HepG2 (cell line): Measurements from ENCODE around the gene SPOCD1. TPM values are rescaled to one million over a fixed set of nuclear protein-coding genes. Genes with fewer than 3 reads are reported as not detected.

Experiments
- ATAC-seq: fragments of 200-7000 bp; cut with Tn5 transposase; 3 replicates; pipeline ENCODE4 v1.9.1; 2020; ENCODE audit warnings: mild to moderate bottlenecking, moderate library complexity
- BruUV-seq: library from RNA; stranded (reverse); fragments of 400-500 nt; replicated peaks from 2 replicates; lab custom pipeline; 2021; lab: Mats Ljungman, UMichigan
- CTCF ChIA-PET: fragments of 300-600 bp; formaldehyde crosslinking; extraction: SDS; loops from one replicate; lab custom pipeline; 2021; ENCODE audit warnings: low total read pairs, inconsistent platforms, low intra/inter-chr PET ratio; lab: Yijun Ruan, JAX
- POLR2A ChIA-PET: fragments of 350-600 bp; sonication (Branson Sonifier 250); formaldehyde crosslinking; loops from one replicate; lab custom pipeline; 2020; ENCODE audit warnings: antibody characterized with exemption, inconsistent platforms; lab: Yijun Ruan, JAX
- DNase-seq: peaks from one replicate; pipeline ENCODE4 v3.0.0-alpha.2; 2015; ENCODE audit warnings: low spot score
- FAIRE-seq: peaks from 3 replicates; lab custom pipeline; 2011; peaks lifted over from hg19 to GRCh38; lab: Jason Lieb, UNC
- H2AFZ ChIP-seq: one replicate; pipeline ENCODE4 v1.6.1; 2011; ENCODE audit warnings: low read length, inconsistent platforms
- H3K27ac ChIP-seq: fragments of 300-600 bp; 3 replicates; pipeline ENCODE4 v1.8.0; 2011; ENCODE audit warnings: mixed run types, mild to moderate bottlenecking, mixed read lengths, low read length, inconsistent platforms; ENCODE audit not compliant: insufficient read depth; ENCODE audit errors: extremely low read length
- H3K27me3 ChIP-seq, 2 experiments: fragments of 200-600 bp in 1 of 2; 2 replicates in 1 of 2; 3 replicates in 1 of 2; pipeline versions ENCODE4 v1.6.0 to v1.8.0; 2011; ENCODE audit warnings: low read length in 2 of 2, mild to moderate bottlenecking in 2 of 2, moderate library complexity in 2 of 2, inconsistent platforms in 1 of 2; ENCODE audit not compliant: insufficient read depth in 2 of 2, control insufficient read depth in 1 of 2
- H3K36me3 ChIP-seq, 2 experiments: fragments of 200-600 bp in 1 of 2; replicated peaks in 1 of 2; 2 replicates in 1 of 2; 3 replicates in 1 of 2; pipeline versions ENCODE4 v1.5.1 to v1.8.0; 2011; ENCODE audit warnings: low read length in 2 of 2, inconsistent platforms in 1 of 2; ENCODE audit not compliant: insufficient read depth in 2 of 2, control insufficient read depth in 1 of 2
- H3K4me1 ChIP-seq: 2 replicates; pipeline ENCODE4 v1.5.1; 2012; ENCODE audit warnings: low read length, inconsistent platforms; ENCODE audit not compliant: insufficient read depth
- H3K4me2 ChIP-seq: 2 replicates; pipeline ENCODE4 v1.6.0; 2011; ENCODE audit warnings: low read depth, low read length, inconsistent platforms
- H3K4me3 ChIP-seq, 3 experiments: fragments of 200-600 bp in 1 of 3; sonication (generic), shearing (Covaris generic) in 1 of 3; replicated peaks in 1 of 3; 2 replicates each; pipeline ENCODE4 v1.5.1; 2011 to 2016; ENCODE audit warnings: low read length in 3 of 3, inconsistent platforms in 2 of 3, low read depth in 2 of 3, mild to moderate bottlenecking in 2 of 3, control low read depth in 1 of 3, mixed read lengths in 1 of 3; ENCODE audit not compliant: insufficient read depth in 1 of 3
- H3K79me2 ChIP-seq: one replicate; pipeline ENCODE4 v1.6.1; 2011; ENCODE audit warnings: low read length, inconsistent platforms; ENCODE audit not compliant: insufficient read depth
- H3K9ac ChIP-seq: 2 replicates; pipeline ENCODE4 v1.6.0; 2011; ENCODE audit warnings: mild to moderate bottlenecking, low read depth, low read length, inconsistent platforms; ENCODE audit not compliant: insufficient read depth
- H3K9me3 ChIP-seq: 2 replicates; pipeline ENCODE4 v1.5.1; 2012; ENCODE audit warnings: mild to moderate bottlenecking, low read length
- H4K20me1 ChIP-seq: 2 replicates; pipeline ENCODE4 v1.6.0; 2011; ENCODE audit warnings: inconsistent platforms, mild to moderate bottlenecking, low read length, moderate library complexity; ENCODE audit not compliant: insufficient read depth
- ATF7-NPFF ChIP-seq: sonication (generic); formaldehyde crosslinking; IDR thresholded peaks from 2 replicates; pipeline ENCODE4 v1.8.1; 2023; ENCODE audit warnings: mild to moderate bottlenecking, low read depth, missing genetic modification reagents, moderate library complexity
- MXD1 ChIP-seq: sonication (generic); formaldehyde crosslinking; IDR thresholded peaks from 2 replicates; pipeline ENCODE4 v1.4.0; 2020; ENCODE audit warnings: mild to moderate bottlenecking, missing genetic modification reagents
- MYC ChIP-seq: sonication (generic); formaldehyde crosslinking; IDR thresholded peaks from 2 replicates; pipeline ENCODE4 v1.9.0; 2021; ENCODE audit warnings: missing genetic modification reagents, borderline replicate concordance
- NFIB ChIP-seq: sonication (generic); formaldehyde crosslinking; IDR thresholded peaks from 2 replicates; pipeline ENCODE4 v1.9.0; 2021; ENCODE audit warnings: missing genetic modification reagents, mild to moderate bottlenecking, borderline replicate concordance
- PHF21A ChIP-seq: sonication (generic); formaldehyde crosslinking; IDR thresholded peaks from 2 replicates; pipeline ENCODE4 v1.5.0; 2020; ENCODE audit warnings: mild to moderate bottlenecking, missing genetic modification reagents
- SMARCE1 ChIP-seq: fragments of 450-650 bp; IDR thresholded peaks from 2 replicates; pipeline ENCODE4 v1.6.1; 2017; ENCODE audit warnings: borderline replicate concordance
- SNAPC5 ChIP-seq: sonication (generic); formaldehyde crosslinking; IDR thresholded peaks from 2 replicates; pipeline ENCODE4 v1.8.1; 2023; ENCODE audit warnings: mild to moderate bottlenecking, missing genetic modification reagents, borderline replicate concordance
- SP4 ChIP-seq: sonication (generic); formaldehyde crosslinking; IDR thresholded peaks from 2 replicates; pipeline ENCODE4 v1.8.1; 2023; ENCODE audit warnings: mild to moderate bottlenecking, missing genetic modification reagents
- TIGD3 ChIP-seq: sonication (generic); formaldehyde crosslinking; IDR thresholded peaks from 2 replicates; pipeline ENCODE4 v1.5.1; 2020; ENCODE audit warnings: mild to moderate bottlenecking, missing genetic modification reagents, borderline replicate concordance
- ZNF3 ChIP-seq: IDR thresholded peaks from 2 replicates; pipeline ENCODE4 v1.7.0; 2017; ENCODE audit warnings: inconsistent platforms
- ZNF326 ChIP-seq: sonication (generic); formaldehyde crosslinking; IDR thresholded peaks from 2 replicates; pipeline ENCODE4 v1.4.0; 2020; ENCODE audit warnings: missing genetic modification reagents, borderline replicate concordance
- ZNF678 ChIP-seq: sonication (generic); formaldehyde crosslinking; IDR thresholded peaks from 2 replicates; pipeline ENCODE4 v1.4.0; 2020; ENCODE audit warnings: mild to moderate bottlenecking, missing genetic modification reagents
- ZNF878 ChIP-seq: sonication (generic); formaldehyde crosslinking; IDR thresholded peaks from 2 replicates; pipeline ENCODE4 v1.8.1; 2023; ENCODE audit warnings: mild to moderate bottlenecking, missing genetic modification reagents, moderate library complexity
- WGBS: methylation state at CpG from one replicate; pipeline ENCODE4 v1.1.6; 2017; ENCODE audit warnings: low lambda C conversion rate; 5-methylcytosine and 5-hydroxymethylcytosine counted together
- in situ Hi-C: cut with HindIII; loops from 2 replicates; pipeline ENCODE4 v1.10.0; 2017; ENCODE audit warnings: low pct_unique_long_range_greater_than_20kb; ENCODE audit not compliant: extremely low pct_ligation_motif_present
- intact Hi-C: fragments of 100-400 bp; cut with micrococcal nuclease; formaldehyde crosslinking; loops from one replicate; pipeline ENCODE4 v1.10.0; 2022; ENCODE audit not compliant: unreplicated experiment
- polyA plus RNA-seq, 8 experiments: library from polyadenylated mRNA; depleted of rRNA in 3 of 8; stranded (reverse) in 7 of 8; unstranded in 1 of 8; fragments of >200 nt; fragmentation: Illumina TruSeq in 4 of 8; extraction: Trizol in 4 of 8; gene quantifications; 2 replicates each; pipeline versions ENCODE4 v1.2.1 to v1.2.3, GENCODE V29; 2011 to 2016; ENCODE audit warnings: low read depth in 4 of 8, missing spikeins in 1 of 8, mixed read lengths in 1 of 8; ENCODE audit not compliant: insufficient read depth in 1 of 8
- total RNA-seq, 5 experiments: library from RNA; depleted of rRNA; stranded (reverse); fragments of >200 nt; fragmentation: Illumina TruSeq; extraction: Trizol; gene quantifications; 2 replicates each; pipeline ENCODE4 v1.2.3, GENCODE V29; 2016; ENCODE audit warnings: low read depth in 1 of 5
- TF ChIP-seq, protein P1 (sequence below): sonication (generic); formaldehyde crosslinking; IDR thresholded peaks from 2 replicates; pipeline ENCODE4 v1.4.0; 2020; ENCODE audit warnings: missing genetic modification reagents, borderline replicate concordance
- TF ChIP-seq, protein P2 (sequence below): sonication (generic); formaldehyde crosslinking; conservative IDR thresholded peaks from 2 replicates; pipeline ENCODE4 v1.8.0; 2022; ENCODE audit warnings: missing genetic modification reagents

The SPOCD1 gene
- total and polyA plus RNA-seq, 2 of the 13 experiments (the other 11 are each of a cell fraction or from before 2014, with no cell fraction given), result 0.24 to 0.29 TPM

DNA sequence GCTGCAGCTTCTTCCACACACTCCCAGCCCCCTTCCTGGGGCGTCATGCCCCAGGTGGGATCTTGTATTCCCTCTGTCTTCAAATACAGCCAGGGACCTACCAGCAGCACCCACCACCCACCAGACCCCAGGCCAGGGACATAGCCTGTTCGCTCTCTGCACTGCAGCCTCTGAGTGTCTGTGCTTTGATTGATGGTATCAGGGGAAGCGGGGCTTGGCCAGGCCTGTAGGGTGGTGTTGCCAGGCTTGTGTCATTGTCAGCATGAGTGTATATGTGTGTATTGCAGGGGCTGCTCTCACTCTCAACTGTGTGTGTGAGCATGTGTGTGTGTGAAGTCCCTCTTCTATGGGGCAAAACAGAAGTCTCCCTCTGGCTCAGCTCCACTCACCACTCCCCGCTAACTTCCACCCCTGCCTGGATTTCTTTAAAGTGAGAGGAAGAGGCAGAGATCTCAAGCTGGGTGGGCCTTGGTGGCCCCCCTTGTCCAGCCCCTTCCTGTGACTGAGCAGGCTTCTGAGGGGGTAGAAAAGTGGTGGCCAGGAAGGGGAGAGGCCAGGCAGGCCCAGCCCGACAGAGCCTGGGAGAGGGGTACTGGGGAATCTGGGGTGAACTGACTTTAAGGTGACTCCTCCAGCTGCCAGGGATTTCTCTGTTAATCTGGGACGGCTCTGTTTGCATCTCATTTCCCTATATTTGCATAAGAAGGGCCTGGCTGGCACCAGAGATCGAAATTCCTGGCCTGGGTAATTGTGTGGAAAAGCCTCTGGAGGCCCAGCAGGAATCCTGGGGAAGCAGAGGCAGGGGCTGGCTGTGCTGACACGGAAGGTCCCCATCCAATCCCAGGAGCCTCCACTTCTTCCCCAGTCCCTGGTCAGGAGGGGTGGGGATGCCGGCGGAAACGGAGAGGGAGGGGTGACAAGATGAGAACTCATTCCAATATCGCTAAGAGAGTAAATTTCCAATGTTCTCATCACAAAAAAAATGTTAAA lies 33.1 kb downstream of the SPOCD1 start (continued):
- TF ChIP-seq MYC (no peak), SMARCE1 (no peak), NFIB (CRISPR knock-in tag) (no peak), SP4 (CRISPR knock-in tag) (no peak), ZNF326 (CRISPR knock-in tag) (no peak)

GRCh38 chr1:31781756-31782371 lies 34.0 kb downstream of the SPOCD1 start:
- DNase-seq, result no peak
- intact Hi-C loops (no loop called here), in situ Hi-C loops (no loop called here)
- no peaks in the 10 kb centered on the region for H4K20me1 ChIP-seq
- H3K27me3 ChIP-seq, result peaks cover 5 to 18% of the 10 kb centered on the region in 2 experiments; a peak in 4 of 5 replicates
- POLR2A ChIA-PET, result no interaction called here
- H3K36me3 ChIP-seq, result no peaks in the 10 kb centered on the region
- H3K9me3 ChIP-seq, result no peaks in the 10 kb centered on the region
- H3K4me2 ChIP-seq, result no peak overlapping the region
- H3K9ac ChIP-seq, result no peak overlapping the region
- FAIRE-seq, result no peak
- no TSS peak for BruUV-seq
- no peaks in the 10 kb centered on the region for H3K79me2 ChIP-seq
- no peaks in the 10 kb centered on the region for H3K4me1 ChIP-seq
- no peak overlapping the region for H2AFZ ChIP-seq
- no peak overlapping the region for H3K27ac ChIP-seq
- CTCF ChIA-PET, result no interaction called here
- ATAC-seq, result no peak; the same call in 2 of the 3 replicates
- no peak overlapping the region for H3K4me3 ChIP-seq
- WGBS, result 38% methylated on average over 17 of the region's 18 CpGs
- no peak for TF ChIP-seq ZNF3
- TF ChIP-seq ATF7-NPFF (CRISPR knock-in tag), result no peak
- no peak for TF ChIP-seq ZNF678 (CRISPR knock-in tag)
- TF ChIP-seq SNAPC5, result no peak
- TF ChIP-seq TIGD3 (CRISPR knock-in tag), result no peak
- TF ChIP-seq PHF21A (CRISPR knock-in tag), result no peak
- TF ChIP-seq, protein P1, sequence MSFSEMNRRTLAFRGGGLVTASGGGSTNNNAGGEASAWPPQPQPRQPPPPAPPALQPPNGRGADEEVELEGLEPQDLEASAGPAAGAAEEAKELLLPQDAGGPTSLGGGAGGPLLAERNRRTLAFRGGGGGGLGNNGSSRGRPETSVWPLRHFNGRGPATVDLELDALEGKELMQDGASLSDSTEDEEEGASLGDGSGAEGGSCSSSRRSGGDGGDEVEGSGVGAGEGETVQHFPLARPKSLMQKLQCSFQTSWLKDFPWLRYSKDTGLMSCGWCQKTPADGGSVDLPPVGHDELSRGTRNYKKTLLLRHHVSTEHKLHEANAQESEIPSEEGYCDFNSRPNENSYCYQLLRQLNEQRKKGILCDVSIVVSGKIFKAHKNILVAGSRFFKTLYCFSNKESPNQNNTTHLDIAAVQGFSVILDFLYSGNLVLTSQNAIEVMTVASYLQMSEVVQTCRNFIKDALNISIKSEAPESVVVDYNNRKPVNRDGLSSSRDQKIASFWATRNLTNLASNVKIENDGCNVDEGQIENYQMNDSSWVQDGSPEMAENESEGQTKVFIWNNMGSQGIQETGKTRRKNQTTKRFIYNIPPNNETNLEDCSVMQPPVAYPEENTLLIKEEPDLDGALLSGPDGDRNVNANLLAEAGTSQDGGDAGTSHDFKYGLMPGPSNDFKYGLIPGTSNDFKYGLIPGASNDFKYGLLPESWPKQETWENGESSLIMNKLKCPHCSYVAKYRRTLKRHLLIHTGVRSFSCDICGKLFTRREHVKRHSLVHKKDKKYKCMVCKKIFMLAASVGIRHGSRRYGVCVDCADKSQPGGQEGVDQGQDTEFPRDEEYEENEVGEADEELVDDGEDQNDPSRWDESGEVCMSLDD, result no peak
- no peak for TF ChIP-seq ZNF878 (CRISPR knock-in tag)
- TF ChIP-seq MXD1 (CRISPR knock-in tag), result no peak
- TF ChIP-seq, protein P2, sequence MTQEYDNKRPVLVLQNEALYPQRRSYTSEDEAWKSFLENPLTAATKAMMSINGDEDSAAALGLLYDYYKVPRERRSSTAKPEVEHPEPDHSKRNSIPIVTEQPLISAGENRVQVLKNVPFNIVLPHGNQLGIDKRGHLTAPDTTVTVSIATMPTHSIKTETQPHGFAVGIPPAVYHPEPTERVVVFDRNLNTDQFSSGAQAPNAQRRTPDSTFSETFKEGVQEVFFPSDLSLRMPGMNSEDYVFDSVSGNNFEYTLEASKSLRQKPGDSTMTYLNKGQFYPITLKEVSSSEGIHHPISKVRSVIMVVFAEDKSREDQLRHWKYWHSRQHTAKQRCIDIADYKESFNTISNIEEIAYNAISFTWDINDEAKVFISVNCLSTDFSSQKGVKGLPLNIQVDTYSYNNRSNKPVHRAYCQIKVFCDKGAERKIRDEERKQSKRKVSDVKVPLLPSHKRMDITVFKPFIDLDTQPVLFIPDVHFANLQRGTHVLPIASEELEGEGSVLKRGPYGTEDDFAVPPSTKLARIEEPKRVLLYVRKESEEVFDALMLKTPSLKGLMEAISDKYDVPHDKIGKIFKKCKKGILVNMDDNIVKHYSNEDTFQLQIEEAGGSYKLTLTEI (CRISPR knock-in tag), result no peak
